GM12878 (cell line): ENCODE data around the gene GABRB2.

Experiments
- ASH2L ChIP-seq: fragments of 300-600, 200-600 bp; sonication (generic); IDR thresholded peaks from 2 replicates; pipeline ENCODE4 v1.6.1; 2017; ENCODE audit warnings: low read depth, mild to moderate bottlenecking, borderline replicate concordance
- CBX5 ChIP-seq: sonication (generic); IDR thresholded peaks from 2 replicates; pipeline ENCODE4 v1.6.1; 2016; ENCODE audit warnings: low read depth, moderate library complexity, mild to moderate bottlenecking, inconsistent platforms
- CTCF ChIP-seq, 3 experiments: IDR thresholded peaks in 2 of 3; conservative IDR thresholded peaks in 1 of 3; 2 replicates each; pipeline ENCODE4 v1.5.1; 2011; ENCODE audit warnings: low read depth in 3 of 3, low read length in 3 of 3, mild to moderate bottlenecking in 3 of 3, control low read depth in 2 of 3, moderate library complexity in 2 of 3, inconsistent platforms in 1 of 3, mixed read lengths in 1 of 3; ENCODE audit not compliant: control insufficient read depth in 2 of 3, insufficient read depth in 1 of 3; ENCODE audit errors: extremely low read depth in 1 of 3
- EP300 ChIP-seq, 2 experiments: fragments of 150-350 bp in 1 of 2; IDR thresholded peaks; 2 replicates each; pipeline ENCODE4 v1.6.1; 2011 to 2012; ENCODE audit warnings: low read depth in 2 of 2, low read length in 2 of 2, borderline replicate concordance in 1 of 2, improper control_type of control experiment in 1 of 2, inconsistent platforms in 1 of 2; ENCODE audit not compliant: control insufficient read depth in 1 of 2
- MEF2A ChIP-seq: IDR thresholded peaks from 2 replicates; pipeline ENCODE4 v1.6.1; 2011; ENCODE audit warnings: low read depth, mild to moderate bottlenecking, low read length, moderate library complexity; ENCODE audit not compliant: insufficient read depth
- MLLT1 ChIP-seq: fragments of 450-650 bp; IDR thresholded peaks from 2 replicates; pipeline ENCODE4 v1.6.1; 2016; ENCODE audit warnings: mild to moderate bottlenecking
- MYB ChIP-seq: fragments of 150-350 bp; IDR thresholded peaks from 2 replicates; pipeline ENCODE4 v1.6.1; 2014; ENCODE audit warnings: mild to moderate bottlenecking, low read depth, low read length, borderline replicate concordance
- POLR2A ChIP-seq: IDR thresholded peaks from 2 replicates; pipeline ENCODE4 v1.6.1; 2011; ENCODE audit warnings: low read depth, mild to moderate bottlenecking, low read length
- POLR2AphosphoS5 ChIP-seq: IDR thresholded peaks from 2 replicates; pipeline ENCODE4 v1.6.1; 2011; ENCODE audit warnings: mild to moderate bottlenecking, low read length, inconsistent platforms
- SREBF2 ChIP-seq: IDR thresholded peaks from 2 replicates; pipeline ENCODE4 v1.6.1; 2012; ENCODE audit warnings: mild to moderate bottlenecking, low read length
- ZNF274 ChIP-seq: IDR thresholded peaks from one replicate; pipeline ENCODE4 v1.8.0; 2011; ENCODE audit not compliant: insufficient read length, insufficient read depth
- TF ChIP-seq, protein P1 (sequence below): IDR thresholded peaks from 2 replicates; pipeline ENCODE4 v1.6.1; 2012; ENCODE audit warnings: low read length, inconsistent platforms
- TF ChIP-seq, protein P2 (sequence below): IDR thresholded peaks from 2 replicates; pipeline ENCODE4 v1.6.1; 2011; ENCODE audit warnings: low read depth, mild to moderate bottlenecking, low read length, moderate library complexity, borderline replicate concordance; ENCODE audit errors: extremely low read depth

- TF ChIP-seq MLLT1 (no peak), POLR2A (no peak), POLR2AphosphoS5 (no peak), CBX5 (no peak), MEF2A (no peak), CTCF (IDR thresholded peaks at IDR 0.05 in 2 of 3, conservative IDR thresholded peaks at IDR 0.05 in 1 of 3; ENCODE audit: control insufficient read depth in 2 of 3, extremely low read depth in 1 of 3, insufficient read depth in 1 of 3, low read depth in 3 of 3, low read length in 3 of 3) (no peak), ZNF274 (no peak), SREBF2 (no peak), MYB (no peak), ASH2L (no peak), EP300 (IDR thresholded peaks at IDR 0.05; ENCODE audit: borderline replicate concordance in 1 of 2, control insufficient read depth in 1 of 2, low read depth in 2 of 2, low read length in 2 of 2) (no peak)
- TF ChIP-seq, protein P1, sequence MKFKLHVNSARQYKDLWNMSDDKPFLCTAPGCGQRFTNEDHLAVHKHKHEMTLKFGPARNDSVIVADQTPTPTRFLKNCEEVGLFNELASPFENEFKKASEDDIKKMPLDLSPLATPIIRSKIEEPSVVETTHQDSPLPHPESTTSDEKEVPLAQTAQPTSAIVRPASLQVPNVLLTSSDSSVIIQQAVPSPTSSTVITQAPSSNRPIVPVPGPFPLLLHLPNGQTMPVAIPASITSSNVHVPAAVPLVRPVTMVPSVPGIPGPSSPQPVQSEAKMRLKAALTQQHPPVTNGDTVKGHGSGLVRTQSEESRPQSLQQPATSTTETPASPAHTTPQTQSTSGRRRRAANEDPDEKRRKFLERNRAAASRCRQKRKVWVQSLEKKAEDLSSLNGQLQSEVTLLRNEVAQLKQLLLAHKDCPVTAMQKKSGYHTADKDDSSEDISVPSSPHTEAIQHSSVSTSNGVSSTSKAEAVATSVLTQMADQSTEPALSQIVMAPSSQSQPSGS = no peak
- TF ChIP-seq, protein P2, sequence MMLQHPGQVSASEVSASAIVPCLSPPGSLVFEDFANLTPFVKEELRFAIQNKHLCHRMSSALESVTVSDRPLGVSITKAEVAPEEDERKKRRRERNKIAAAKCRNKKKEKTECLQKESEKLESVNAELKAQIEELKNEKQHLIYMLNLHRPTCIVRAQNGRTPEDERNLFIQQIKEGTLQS = no peak
Measured at GRCh38 chr5:161263191-161263590, 283.3 kb downstream of the GABRB2 start.
